Measurements from ENCODE around the gene CFAP45.
A peak's percentile ranks its signal among the peaks of the same experiment; 100 is the strongest.

Gene CFAP45

DNA sequence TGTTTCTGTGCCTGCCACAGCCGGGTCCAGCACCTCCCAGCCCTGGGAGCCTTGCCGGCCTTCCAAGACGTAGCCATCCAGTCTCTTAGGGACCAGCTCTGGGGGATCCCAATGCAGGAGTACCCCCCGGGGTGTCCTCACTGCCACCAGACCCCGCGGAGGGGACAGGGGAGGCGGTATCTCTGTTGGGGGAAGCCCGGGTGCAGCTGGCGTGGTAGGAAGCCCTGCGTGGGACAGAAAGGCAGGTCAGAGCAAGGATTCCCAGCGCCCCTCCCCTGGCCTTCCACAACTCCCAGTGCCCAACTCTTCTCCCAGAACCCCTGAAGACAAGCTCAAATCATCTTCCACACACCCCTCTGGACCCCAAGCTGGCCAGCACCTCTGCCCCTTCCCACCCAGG lies 30.3 kb upstream of the CFAP45 start:
- no peaks in the 10 kb centered on the region for H3K36me3 ChIP-seq (ENCODE audit: control insufficient read depth in 5 of 5, insufficient read depth in 5 of 5, low read length in 5 of 5)
- no peak overlapping the region for H3K27ac ChIP-seq (ENCODE audit: low read depth, low read length)
- no peak overlapping the region for H3K4me3 ChIP-seq (ENCODE audit: low read depth in 1 of 5, low read length in 5 of 5)
- H3K9ac ChIP-seq (ENCODE audit: low read length in 5 of 5) = no peak overlapping the region
- H3K27me3 ChIP-seq (ENCODE audit: control insufficient read depth in 5 of 5, insufficient read depth in 4 of 5, low read length in 5 of 5) = no peaks in the 10 kb centered on the region
- H3K9me3 ChIP-seq (ENCODE audit: control insufficient read depth in 5 of 5, low read length in 5 of 5) = no peaks in the 10 kb centered on the region
- H3K4me1 ChIP-seq (ENCODE audit: control insufficient read depth in 5 of 5, insufficient read depth in 5 of 5, low read length in 5 of 5) = peaks cover 0 to 12% (median 10%) of the 10 kb centered on the region in 5 donors

DNA sequence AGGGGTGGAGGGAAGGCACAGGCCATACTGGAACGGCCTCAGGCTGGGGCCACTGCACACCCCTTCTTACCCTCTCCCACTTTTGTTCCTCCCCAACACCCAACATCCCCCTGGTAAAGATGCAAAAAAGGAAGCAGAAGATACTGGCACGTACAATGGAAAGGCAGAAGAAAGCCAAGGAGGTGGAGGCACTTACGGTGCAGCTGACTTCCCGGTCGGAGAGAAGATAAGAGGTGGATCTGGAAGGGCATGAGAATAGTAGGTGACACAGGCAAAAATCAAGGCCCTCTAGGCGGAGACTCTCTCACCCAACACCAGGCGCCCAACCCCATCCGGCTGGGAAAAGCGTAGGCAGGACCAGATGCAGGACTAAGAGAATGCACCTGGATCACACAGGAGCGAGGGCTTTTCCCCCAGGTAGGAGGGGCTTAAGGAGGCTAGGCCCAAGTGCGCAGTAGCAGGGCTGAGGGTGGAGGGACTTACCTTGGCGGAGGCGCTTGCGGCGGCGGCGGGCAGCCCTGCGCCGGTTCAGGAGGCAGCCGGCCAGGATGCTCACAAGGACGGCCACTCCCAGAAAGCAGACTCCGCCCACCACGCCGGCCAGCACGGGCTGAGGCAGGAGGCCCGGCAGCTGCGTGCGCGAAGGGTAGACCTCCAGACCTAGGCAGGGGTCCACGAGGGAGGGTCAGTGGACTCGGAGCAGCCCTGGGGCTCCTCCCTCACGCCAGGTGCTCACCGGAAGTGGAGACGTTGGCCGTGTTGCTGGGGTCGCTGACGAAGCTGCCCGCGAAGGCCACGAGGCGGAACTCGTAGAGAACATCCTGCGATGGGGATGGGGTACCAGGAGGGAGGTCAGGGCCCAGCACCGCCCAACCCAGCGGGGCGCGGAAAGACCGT lies 29.4 kb upstream of the CFAP45 start:
- no peaks in the 10 kb centered on the region for H3K36me3 ChIP-seq (ENCODE audit: control insufficient read depth in 5 of 5, insufficient read depth in 5 of 5, low read length in 5 of 5)
- H3K27ac ChIP-seq (ENCODE audit: low read depth, low read length) = no peak overlapping the region
- peaks cover 0 to 18% (median 10%) of the 10 kb centered on the region in 5 donors for H3K4me1 ChIP-seq (ENCODE audit: control insufficient read depth in 5 of 5, insufficient read depth in 5 of 5, low read length in 5 of 5)
- no peak overlapping the region for H3K9ac ChIP-seq (ENCODE audit: low read length in 5 of 5)
- no peak overlapping the region for H3K4me3 ChIP-seq (ENCODE audit: low read depth in 1 of 5, low read length in 5 of 5)
- no peaks in the 10 kb centered on the region for H3K9me3 ChIP-seq (ENCODE audit: control insufficient read depth in 5 of 5, low read length in 5 of 5)
- no peaks in the 10 kb centered on the region for H3K27me3 ChIP-seq (ENCODE audit: control insufficient read depth in 5 of 5, insufficient read depth in 4 of 5, low read length in 5 of 5)

DNA sequence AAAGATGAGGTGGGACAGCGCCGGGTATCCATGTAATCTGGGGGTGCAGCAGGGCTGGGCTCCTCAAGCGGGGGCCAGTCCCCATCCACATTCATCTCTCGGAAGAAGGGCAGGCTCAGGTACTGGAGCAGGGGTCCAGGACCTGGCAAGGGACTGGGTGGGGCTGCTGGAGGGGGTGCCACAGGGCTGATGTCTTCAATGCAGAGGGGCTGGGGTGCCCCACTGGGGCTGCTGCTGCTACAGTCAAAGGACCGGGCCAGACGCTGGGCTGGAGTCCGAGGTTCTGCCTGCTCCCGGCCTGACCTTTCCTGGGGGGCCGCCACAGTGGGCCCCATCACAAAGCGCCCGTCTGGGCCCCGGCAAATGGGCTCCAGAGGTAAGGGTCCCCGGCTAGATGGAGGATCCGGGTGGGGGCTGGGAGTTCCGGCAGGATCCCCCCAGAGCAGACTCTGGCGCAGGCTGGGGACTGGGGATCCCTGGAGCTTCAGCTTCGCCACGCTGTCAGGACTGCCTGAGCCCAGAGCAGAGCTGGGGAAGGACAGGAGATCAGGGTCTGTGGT lies 28.6 kb upstream of the CFAP45 start:
- Histone ChIP-seq H3K4me1 (ENCODE audit: control insufficient read depth in 5 of 5, insufficient read depth in 5 of 5, low read length in 5 of 5) (peaks cover 0 to 26% (median 17%) of the 10 kb centered on the region in 5 donors), H3K27me3 (ENCODE audit: control insufficient read depth in 5 of 5, insufficient read depth in 4 of 5, low read length in 5 of 5) (no peaks in the 10 kb centered on the region), H3K9me3 (ENCODE audit: control insufficient read depth in 5 of 5, low read length in 5 of 5) (no peaks in the 10 kb centered on the region), H3K27ac (ENCODE audit: low read depth, low read length) (no peak overlapping the region), H3K4me3 (ENCODE audit: low read depth in 1 of 5, low read length in 5 of 5) (no peak overlapping the region), H3K36me3 (ENCODE audit: control insufficient read depth in 5 of 5, insufficient read depth in 5 of 5, low read length in 5 of 5) (no peaks in the 10 kb centered on the region), H3K9ac (ENCODE audit: low read length in 5 of 5) (no peak overlapping the region)

DNA sequence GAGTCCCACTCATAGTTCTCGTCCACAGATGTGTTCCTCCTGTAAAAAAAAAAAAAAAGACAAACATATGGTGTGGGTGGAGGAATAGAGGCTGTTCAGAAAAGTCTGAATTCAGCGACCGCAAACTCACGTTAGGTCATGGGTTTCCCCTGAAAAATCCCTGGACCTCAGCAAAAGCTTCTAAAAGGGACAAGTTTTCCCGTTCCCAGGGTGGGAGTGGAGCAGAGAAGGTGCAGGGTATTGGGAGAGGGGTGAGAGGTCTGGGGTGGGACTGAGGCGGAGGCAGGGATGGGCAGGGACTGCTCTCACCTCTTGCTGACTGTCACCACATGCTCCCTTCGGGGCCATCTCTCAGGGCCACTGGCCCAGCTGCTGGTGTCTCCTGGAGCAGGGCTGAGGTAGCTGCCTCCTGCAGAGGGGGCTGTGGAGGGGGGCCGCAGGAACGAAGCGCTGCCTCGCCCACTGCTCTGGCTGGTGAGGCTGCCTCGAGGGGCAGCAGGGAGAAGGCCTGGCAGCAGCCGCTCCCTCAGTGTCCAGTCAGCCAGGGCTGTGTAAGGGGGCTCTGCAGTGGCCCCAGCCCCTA lies 28.0 kb upstream of the CFAP45 start:
- Histone ChIP-seq H3K4me1 (ENCODE audit: control insufficient read depth in 5 of 5, insufficient read depth in 5 of 5, low read length in 5 of 5) (peaks cover 0 to 32% (median 23%) of the 10 kb centered on the region in 5 donors), H3K36me3 (ENCODE audit: control insufficient read depth in 5 of 5, insufficient read depth in 5 of 5, low read length in 5 of 5) (no peaks in the 10 kb centered on the region), H3K9me3 (ENCODE audit: control insufficient read depth in 5 of 5, low read length in 5 of 5) (no peaks in the 10 kb centered on the region), H3K9ac (ENCODE audit: low read length in 5 of 5) (no peak overlapping the region), H3K27ac (ENCODE audit: low read depth, low read length) (no peak overlapping the region), H3K27me3 (ENCODE audit: control insufficient read depth in 5 of 5, insufficient read depth in 4 of 5, low read length in 5 of 5) (no peaks in the 10 kb centered on the region), H3K4me3 (ENCODE audit: low read depth in 1 of 5, low read length in 5 of 5) (no peak overlapping the region)

DNA sequence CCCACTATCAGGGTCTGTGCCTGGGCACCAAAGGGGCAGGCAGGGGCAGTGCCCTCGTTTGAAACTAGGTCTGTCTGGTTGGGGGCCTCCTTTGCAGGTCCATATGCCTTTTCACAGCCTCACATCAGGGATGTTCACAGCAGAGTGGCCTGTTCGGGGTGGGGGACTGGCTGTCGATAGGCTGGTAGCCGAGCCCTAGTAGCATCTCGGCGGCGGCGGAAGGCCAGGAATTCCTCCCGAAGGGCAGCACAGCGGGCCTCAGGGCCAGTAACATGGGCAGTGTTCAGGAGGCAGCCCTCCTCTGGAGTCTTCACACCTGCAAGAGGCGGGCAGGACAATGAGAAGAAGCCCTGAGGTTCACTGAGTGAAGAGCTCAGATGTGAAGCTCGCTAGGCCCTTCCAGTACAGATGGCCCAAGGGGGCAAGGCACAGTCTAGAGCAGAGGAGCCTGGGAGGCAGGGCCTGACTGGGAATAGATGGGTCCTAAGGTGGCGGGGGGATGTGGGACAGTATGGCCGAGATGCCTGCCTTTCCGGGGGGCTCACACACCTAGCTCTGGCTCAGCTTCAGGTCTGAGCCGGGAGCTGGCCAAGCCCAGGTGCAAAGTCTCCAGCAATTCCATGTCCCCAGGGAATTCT lies 27.4 kb upstream of the CFAP45 start:
- Histone ChIP-seq H3K9ac (ENCODE audit: low read length in 5 of 5) (no peak overlapping the region), H3K4me1 (ENCODE audit: control insufficient read depth in 5 of 5, insufficient read depth in 5 of 5, low read length in 5 of 5) (peaks cover 1 to 38% (median 29%) of the 10 kb centered on the region in 5 donors), H3K4me3 (ENCODE audit: low read depth in 1 of 5, low read length in 5 of 5) (no peak overlapping the region), H3K27me3 (ENCODE audit: control insufficient read depth in 5 of 5, insufficient read depth in 4 of 5, low read length in 5 of 5) (no peaks in the 10 kb centered on the region), H3K36me3 (ENCODE audit: control insufficient read depth in 5 of 5, insufficient read depth in 5 of 5, low read length in 5 of 5) (no peaks in the 10 kb centered on the region), H3K9me3 (ENCODE audit: control insufficient read depth in 5 of 5, low read length in 5 of 5) (no peaks in the 10 kb centered on the region), H3K27ac (ENCODE audit: low read depth, low read length) (no peak overlapping the region)

DNA sequence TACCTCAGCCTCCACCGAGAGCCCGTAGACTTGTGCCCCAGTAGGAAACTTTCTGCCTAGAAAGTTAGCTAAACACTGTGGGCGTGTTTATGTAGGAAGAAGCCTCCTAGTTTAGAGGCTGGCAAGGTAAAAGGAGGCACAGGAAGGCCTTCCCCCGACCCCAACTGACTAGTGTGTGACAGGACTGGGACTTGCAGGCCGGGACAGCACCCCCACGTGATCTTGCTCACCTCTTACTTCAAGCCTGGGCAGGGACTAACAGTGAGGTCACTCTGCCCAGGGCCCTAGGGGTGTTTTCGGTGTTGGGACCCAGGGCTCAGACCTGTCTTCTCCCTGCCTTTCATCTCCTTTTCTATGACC lies 25.7 kb upstream of the CFAP45 start:
- Histone ChIP-seq H3K27ac (ENCODE audit: low read depth, low read length) (peak overlapping the region; percentile 97), H3K27me3 (ENCODE audit: control insufficient read depth in 5 of 5, insufficient read depth in 4 of 5, low read length in 5 of 5) (no peaks in the 10 kb centered on the region), H3K36me3 (ENCODE audit: control insufficient read depth in 5 of 5, insufficient read depth in 5 of 5, low read length in 5 of 5) (peaks cover 1 to 11% (median 2%) of the 10 kb centered on the region in 5 donors), H3K4me1 (ENCODE audit: control insufficient read depth in 5 of 5, insufficient read depth in 5 of 5, low read length in 5 of 5) (peaks cover 5 to 54% (median 42%) of the 10 kb centered on the region in 5 donors), H3K9ac (ENCODE audit: low read length in 5 of 5) (peak overlapping the region in 4 of 5 donors; percentile 91 to 99 (median 95)), H3K9me3 (ENCODE audit: control insufficient read depth in 5 of 5, low read length in 5 of 5) (no peaks in the 10 kb centered on the region), H3K4me3 (ENCODE audit: low read depth in 1 of 5, low read length in 5 of 5) (peak overlapping the region; percentile 84 to 100 (median 97))

DNA sequence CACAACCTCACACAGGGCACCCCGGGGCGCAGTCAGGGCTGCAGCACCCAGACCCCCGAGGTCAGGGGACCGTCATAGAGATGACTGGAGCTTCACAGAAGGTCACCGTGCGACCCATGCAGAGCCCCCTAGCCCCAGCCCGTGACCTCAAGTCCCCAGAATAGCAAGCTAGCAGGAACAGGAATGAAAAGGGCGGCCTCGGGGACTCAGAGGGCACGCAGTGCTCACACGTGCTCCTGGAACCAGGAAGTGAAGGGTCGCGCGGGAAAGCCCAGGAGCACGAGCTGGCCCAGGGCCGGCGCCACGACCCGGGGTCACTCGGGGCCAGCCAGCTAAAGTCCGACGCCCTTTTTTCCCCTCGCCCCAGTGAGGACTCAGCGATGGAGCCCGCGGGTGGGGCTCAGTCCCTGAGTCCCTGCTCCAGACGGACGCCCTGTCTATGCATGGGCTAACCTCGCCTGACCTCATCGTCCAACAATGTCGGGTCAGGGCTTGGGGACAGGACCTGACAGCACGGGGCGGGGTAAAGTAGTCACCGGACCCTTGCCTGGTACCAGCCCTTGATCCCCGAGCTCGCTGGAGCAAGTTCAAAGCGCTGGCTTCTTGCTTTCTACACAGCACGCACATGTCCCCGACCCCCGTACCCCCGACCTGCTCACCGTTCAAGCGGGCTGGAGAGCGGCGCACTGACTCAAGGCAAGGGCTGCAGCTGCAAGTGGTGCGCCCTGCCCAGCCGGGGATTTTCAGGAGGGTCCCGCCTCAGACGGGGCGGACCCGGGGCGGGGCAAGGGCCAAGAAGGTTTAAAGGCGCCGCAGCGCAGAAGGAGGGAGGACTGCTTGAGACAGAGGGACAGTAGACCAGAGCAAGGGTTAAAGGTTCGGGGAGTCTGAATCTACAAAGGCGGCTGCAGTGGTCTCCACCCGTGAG lies 25.1 kb upstream of the CFAP45 start, which contains the start of gene TAGLN2:
TSS of gene TAGLN2 (minus strand) at position 717 of the 928 bp plus-strand sequence. CDS start 4,998 bp downstream, outside the sequence.
- H3K4me3 ChIP-seq (ENCODE audit: low read depth in 1 of 5, low read length in 5 of 5) = peak within 1 kb of the TSS; percentile 84 to 100 (median 97)
- peaks cover 5 to 60% (median 49%) of the 10 kb centered on the region in 5 donors for H3K4me1 ChIP-seq (ENCODE audit: control insufficient read depth in 5 of 5, insufficient read depth in 5 of 5, low read length in 5 of 5)
- H3K9me3 ChIP-seq (ENCODE audit: control insufficient read depth in 5 of 5, low read length in 5 of 5) = no peaks in the 10 kb centered on the region
- peak within 1 kb of the TSS; percentile 77 to 99 (median 95) for H3K9ac ChIP-seq (ENCODE audit: low read length in 5 of 5)
- H3K36me3 ChIP-seq (ENCODE audit: control insufficient read depth in 5 of 5, insufficient read depth in 5 of 5, low read length in 5 of 5) = peaks cover 4 to 17% (median 8%) of the 10 kb centered on the region in 5 donors
- H3K27me3 ChIP-seq (ENCODE audit: control insufficient read depth in 5 of 5, insufficient read depth in 4 of 5, low read length in 5 of 5) = no peaks in the 10 kb centered on the region
- H3K27ac ChIP-seq (ENCODE audit: low read depth, low read length) = peak within 1 kb of the TSS; percentile 97

DNA sequence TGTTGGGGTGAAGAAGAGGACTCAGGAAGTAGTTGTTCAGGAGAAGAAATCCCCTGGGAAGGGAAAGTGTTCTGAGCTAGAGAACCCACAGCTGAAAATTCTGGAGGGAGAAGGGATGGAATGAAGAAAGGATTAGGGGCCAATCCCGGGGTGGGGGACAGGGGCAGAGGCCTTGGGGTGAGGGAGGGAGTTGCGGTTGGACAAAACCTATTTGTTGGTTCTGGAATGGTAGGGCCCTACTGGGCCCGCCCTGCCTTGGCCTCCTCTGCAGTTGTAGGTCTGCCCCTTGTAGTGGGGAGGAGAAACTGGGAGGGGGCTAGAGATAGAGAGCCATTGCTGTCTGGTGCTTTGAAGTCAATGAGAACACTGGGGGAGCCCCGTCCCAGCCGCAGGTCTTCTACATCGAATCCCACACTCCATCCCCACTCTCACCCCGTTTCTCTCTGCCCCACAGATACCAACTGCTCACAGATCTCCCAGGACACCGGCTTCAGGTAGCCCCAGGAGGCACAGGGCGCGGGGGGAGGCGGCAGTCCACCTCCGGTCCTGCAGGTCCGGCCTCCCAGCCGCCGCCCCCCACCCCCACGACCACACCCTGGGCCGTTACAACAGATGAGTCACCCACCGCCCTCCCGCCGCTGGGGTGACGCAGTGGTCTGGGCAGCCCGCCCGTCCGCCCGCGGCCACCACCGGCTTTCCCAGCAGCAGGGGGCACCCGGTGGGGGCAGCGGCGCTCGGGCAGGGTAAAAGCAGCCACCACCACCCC lies 24.2 kb upstream of the CFAP45 start:
- peaks cover 8 to 67% (median 51%) of the 10 kb centered on the region in 5 donors for H3K4me1 ChIP-seq (ENCODE audit: control insufficient read depth in 5 of 5, insufficient read depth in 5 of 5, low read length in 5 of 5)
- H3K27me3 ChIP-seq (ENCODE audit: control insufficient read depth in 5 of 5, insufficient read depth in 4 of 5, low read length in 5 of 5) = no peaks in the 10 kb centered on the region
- H3K27ac ChIP-seq (ENCODE audit: low read depth, low read length) = peak overlapping the region; percentile 97
- H3K4me3 ChIP-seq (ENCODE audit: low read depth in 1 of 5, low read length in 5 of 5) = peak overlapping the region; percentile 84 to 100 (median 92)
- H3K9ac ChIP-seq (ENCODE audit: low read length in 5 of 5) = peak overlapping the region; percentile 77 to 99 (median 95)
- no peaks in the 10 kb centered on the region for H3K9me3 ChIP-seq (ENCODE audit: control insufficient read depth in 5 of 5, low read length in 5 of 5)
- H3K36me3 ChIP-seq (ENCODE audit: control insufficient read depth in 5 of 5, insufficient read depth in 5 of 5, low read length in 5 of 5) = peaks cover 4 to 26% (median 16%) of the 10 kb centered on the region in 5 donors
